ENCODE data around the gene EI24.

DNA sequence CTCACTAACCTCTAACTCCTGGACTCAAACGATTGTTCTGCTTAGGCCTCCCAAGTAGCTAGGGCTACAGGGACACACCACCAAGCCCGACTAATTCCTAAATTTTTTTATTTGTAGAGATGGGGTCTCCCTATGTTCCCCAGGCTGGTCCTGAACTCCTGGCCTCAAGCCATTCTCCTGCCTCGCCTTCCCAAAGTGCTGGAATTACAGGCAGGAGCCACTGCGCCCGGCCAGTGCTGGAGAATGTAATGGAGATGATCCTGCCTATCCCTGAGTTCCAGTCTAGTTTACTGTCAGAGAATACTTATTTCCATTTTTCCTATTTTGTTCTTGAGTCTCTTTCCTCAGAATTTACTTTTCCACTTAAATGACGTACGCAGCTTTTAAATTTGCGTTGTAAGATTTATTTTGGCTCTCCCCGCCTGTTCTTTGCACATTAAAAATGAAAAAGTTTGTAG is 55.5 kb downstream of the EI24 start, which contains the start of gene CHEK1:
- TF ChIP-seq, protein P1, sequence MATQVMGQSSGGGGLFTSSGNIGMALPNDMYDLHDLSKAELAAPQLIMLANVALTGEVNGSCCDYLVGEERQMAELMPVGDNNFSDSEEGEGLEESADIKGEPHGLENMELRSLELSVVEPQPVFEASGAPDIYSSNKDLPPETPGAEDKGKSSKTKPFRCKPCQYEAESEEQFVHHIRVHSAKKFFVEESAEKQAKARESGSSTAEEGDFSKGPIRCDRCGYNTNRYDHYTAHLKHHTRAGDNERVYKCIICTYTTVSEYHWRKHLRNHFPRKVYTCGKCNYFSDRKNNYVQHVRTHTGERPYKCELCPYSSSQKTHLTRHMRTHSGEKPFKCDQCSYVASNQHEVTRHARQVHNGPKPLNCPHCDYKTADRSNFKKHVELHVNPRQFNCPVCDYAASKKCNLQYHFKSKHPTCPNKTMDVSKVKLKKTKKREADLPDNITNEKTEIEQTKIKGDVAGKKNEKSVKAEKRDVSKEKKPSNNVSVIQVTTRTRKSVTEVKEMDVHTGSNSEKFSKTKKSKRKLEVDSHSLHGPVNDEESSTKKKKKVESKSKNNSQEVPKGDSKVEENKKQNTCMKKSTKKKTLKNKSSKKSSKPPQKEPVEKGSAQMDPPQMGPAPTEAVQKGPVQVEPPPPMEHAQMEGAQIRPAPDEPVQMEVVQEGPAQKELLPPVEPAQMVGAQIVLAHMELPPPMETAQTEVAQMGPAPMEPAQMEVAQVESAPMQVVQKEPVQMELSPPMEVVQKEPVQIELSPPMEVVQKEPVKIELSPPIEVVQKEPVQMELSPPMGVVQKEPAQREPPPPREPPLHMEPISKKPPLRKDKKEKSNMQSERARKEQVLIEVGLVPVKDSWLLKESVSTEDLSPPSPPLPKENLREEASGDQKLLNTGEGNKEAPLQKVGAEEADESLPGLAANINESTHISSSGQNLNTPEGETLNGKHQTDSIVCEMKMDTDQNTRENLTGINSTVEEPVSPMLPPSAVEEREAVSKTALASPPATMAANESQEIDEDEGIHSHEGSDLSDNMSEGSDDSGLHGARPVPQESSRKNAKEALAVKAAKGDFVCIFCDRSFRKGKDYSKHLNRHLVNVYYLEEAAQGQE (IDR thresholded peaks at IDR 0.05; ENCODE audit: insufficient read depth in 1 of 2, low read depth in 2 of 2, low read length in 1 of 2), result no peak
- TF ChIP-seq, protein P2, sequence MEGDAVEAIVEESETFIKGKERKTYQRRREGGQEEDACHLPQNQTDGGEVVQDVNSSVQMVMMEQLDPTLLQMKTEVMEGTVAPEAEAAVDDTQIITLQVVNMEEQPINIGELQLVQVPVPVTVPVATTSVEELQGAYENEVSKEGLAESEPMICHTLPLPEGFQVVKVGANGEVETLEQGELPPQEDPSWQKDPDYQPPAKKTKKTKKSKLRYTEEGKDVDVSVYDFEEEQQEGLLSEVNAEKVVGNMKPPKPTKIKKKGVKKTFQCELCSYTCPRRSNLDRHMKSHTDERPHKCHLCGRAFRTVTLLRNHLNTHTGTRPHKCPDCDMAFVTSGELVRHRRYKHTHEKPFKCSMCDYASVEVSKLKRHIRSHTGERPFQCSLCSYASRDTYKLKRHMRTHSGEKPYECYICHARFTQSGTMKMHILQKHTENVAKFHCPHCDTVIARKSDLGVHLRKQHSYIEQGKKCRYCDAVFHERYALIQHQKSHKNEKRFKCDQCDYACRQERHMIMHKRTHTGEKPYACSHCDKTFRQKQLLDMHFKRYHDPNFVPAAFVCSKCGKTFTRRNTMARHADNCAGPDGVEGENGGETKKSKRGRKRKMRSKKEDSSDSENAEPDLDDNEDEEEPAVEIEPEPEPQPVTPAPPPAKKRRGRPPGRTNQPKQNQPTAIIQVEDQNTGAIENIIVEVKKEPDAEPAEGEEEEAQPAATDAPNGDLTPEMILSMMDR (IDR thresholded peaks at IDR 0.05), result no peak
- TF ChIP-seq SIN3A (IDR thresholded peaks at IDR 0.05; ENCODE audit: borderline replicate concordance, insufficient read depth, low read depth, low read length), result no peak
- no peak for TF ChIP-seq POLR2AphosphoS5 (IDR thresholded peaks at IDR 0.05; ENCODE audit: low read depth, low read length)
- TF ChIP-seq TCF7L2 (IDR thresholded peaks at IDR 0.05; ENCODE audit: low read depth, low read length), result no peak
